IMR-90 (cell line): Measurements from ENCODE around the gene TVP23B.
"Not testable (repeated sequence)": the region's sequence is repeated elsewhere in the genome, so short reads cannot be mapped to it uniquely, and the experiment has no call there.

ENCODE experiments used
- BHLHE40 ChIP-seq: fragments of 150-350 bp; IDR thresholded peaks from 2 replicates; pipeline ENCODE4 v1.6.1; 2016; ENCODE audit warnings: mild to moderate bottlenecking, low read depth, low read length
- CEBPB ChIP-seq: IDR thresholded peaks from 2 replicates; pipeline ENCODE4 v1.6.1; 2012; ENCODE audit warnings: low read depth, low read length, improper control_type of control experiment
- FOS ChIP-seq: fragments of 150-350 bp; IDR thresholded peaks from 2 replicates; pipeline ENCODE4 v1.6.1; 2016; ENCODE audit warnings: low read depth, low read length
- MAFK ChIP-seq: IDR thresholded peaks from 2 replicates; pipeline ENCODE4 v1.6.1; 2012; ENCODE audit warnings: low read depth, low read length, improper control_type of control experiment
- MAZ ChIP-seq: IDR thresholded peaks from 2 replicates; pipeline ENCODE4 v1.6.1; 2012; ENCODE audit warnings: low read depth, mild to moderate bottlenecking, low read length, improper control_type of control experiment, moderate library complexity, borderline replicate concordance
- POLR2A ChIP-seq: IDR thresholded peaks from 2 replicates; pipeline ENCODE4 v1.6.1; 2012; ENCODE audit warnings: mild to moderate bottlenecking, low read depth, low read length
- RAD21 ChIP-seq: IDR thresholded peaks from 2 replicates; pipeline ENCODE4 v1.6.1; 2012; ENCODE audit warnings: low read length, improper control_type of control experiment
- SMC3 ChIP-seq: fragments of 150-350 bp; IDR thresholded peaks from 2 replicates; pipeline ENCODE4 v1.6.1; 2016; ENCODE audit warnings: low read depth, mild to moderate bottlenecking, antibody characterized with exemption, low read length, moderate library complexity
- TF ChIP-seq, protein P1 (sequence below): conservative IDR thresholded peaks from 2 replicates; pipeline ENCODE4 v1.5.1; 2012; ENCODE audit warnings: mild to moderate bottlenecking, low read depth, low read length, improper control_type of control experiment
- TF ChIP-seq, protein P2 (sequence below): fragments of 150-350 bp; IDR thresholded peaks from 2 replicates; pipeline ENCODE4 v1.6.1; 2017; ENCODE audit warnings: mild to moderate bottlenecking, antibody characterized with exemption, low read length, low read depth

DNA sequence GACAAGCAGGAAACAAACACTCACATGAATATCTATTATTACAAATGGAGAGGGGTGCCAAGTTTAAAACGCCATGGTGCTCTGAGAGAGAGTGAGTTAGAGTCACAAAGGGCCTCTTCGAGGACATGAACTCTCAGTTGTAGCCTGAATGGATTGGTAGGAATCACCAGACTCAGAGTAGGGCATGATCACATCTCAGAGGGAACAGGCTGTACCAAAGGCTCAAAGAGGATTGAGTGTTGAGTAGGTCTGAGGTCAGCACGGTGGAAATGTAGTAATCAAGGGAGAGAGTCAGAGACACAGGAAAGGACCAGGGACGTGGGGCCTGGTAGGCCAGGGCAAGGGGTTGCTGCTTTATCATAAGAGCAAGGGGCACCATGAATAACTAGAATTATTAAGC lies 47.6 kb upstream of the TVP23B start:
- TF ChIP-seq, protein P1, sequence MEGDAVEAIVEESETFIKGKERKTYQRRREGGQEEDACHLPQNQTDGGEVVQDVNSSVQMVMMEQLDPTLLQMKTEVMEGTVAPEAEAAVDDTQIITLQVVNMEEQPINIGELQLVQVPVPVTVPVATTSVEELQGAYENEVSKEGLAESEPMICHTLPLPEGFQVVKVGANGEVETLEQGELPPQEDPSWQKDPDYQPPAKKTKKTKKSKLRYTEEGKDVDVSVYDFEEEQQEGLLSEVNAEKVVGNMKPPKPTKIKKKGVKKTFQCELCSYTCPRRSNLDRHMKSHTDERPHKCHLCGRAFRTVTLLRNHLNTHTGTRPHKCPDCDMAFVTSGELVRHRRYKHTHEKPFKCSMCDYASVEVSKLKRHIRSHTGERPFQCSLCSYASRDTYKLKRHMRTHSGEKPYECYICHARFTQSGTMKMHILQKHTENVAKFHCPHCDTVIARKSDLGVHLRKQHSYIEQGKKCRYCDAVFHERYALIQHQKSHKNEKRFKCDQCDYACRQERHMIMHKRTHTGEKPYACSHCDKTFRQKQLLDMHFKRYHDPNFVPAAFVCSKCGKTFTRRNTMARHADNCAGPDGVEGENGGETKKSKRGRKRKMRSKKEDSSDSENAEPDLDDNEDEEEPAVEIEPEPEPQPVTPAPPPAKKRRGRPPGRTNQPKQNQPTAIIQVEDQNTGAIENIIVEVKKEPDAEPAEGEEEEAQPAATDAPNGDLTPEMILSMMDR: not testable (repeated sequence)
- not testable (repeated sequence) for TF ChIP-seq SMC3, BHLHE40, POLR2A, CEBPB, MAZ, FOS, RAD21, MAFK
- TF ChIP-seq, protein P2, sequence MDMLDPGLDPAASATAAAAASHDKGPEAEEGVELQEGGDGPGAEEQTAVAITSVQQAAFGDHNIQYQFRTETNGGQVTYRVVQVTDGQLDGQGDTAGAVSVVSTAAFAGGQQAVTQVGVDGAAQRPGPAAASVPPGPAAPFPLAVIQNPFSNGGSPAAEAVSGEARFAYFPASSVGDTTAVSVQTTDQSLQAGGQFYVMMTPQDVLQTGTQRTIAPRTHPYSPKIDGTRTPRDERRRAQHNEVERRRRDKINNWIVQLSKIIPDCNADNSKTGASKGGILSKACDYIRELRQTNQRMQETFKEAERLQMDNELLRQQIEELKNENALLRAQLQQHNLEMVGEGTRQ: not testable (repeated sequence)
